Adrenal gland (tissue), 12 donors: ENCODE data around the gene PSENEN. TPM values are rescaled to one million over a fixed set of nuclear protein-coding genes. Genes with fewer than 3 reads are reported as not detected.

Experiments used
- DNase-seq, 7 donors: peaks; one replicate each; pipeline ENCODE4 v3.0.0-alpha.2; 2019 to 2020
- H3K27ac ChIP-seq, 5 donors: fragments of 200-600 bp; sonication (generic) in 4 of 5; 1 replicate in 3 of 5; 2 replicates in 2 of 5; pipeline versions ENCODE4 v1.5.1 to v1.8.0; 2016 to 2020; ENCODE audit warnings: mild to moderate bottlenecking in 1 of 5
- H3K27me3 ChIP-seq: fragments of 200-600 bp; 2 replicates; pipeline ENCODE4 v1.8.0; 2021
- H3K36me3 ChIP-seq, 2 donors: fragments of 200-600 bp; replicated peaks in 1 of 2; 1 replicate in 1 of 2; 2 replicates in 1 of 2; pipeline versions ENCODE4 v1.5.1 to v1.8.0; 2018 to 2022
- H3K4me1 ChIP-seq, 2 donors: fragments of 200-600 bp; replicated peaks in 1 of 2; 1 replicate in 1 of 2; 2 replicates in 1 of 2; pipeline versions ENCODE4 v1.5.1 to v1.8.0; 2018 to 2021
- H3K4me3 ChIP-seq, 4 donors: fragments of 200-600 bp; sonication (generic) in 3 of 4; one replicate each; pipeline ENCODE4 v1.5.1; 2016 to 2018
- H3K9me3 ChIP-seq, 3 donors: fragments of 200-600 bp; sonication (generic) in 1 of 3; replicated peaks in 1 of 3; 1 replicate in 2 of 3; 2 replicates in 1 of 3; pipeline versions ENCODE4 v1.5.1 to v1.8.0; 2016 to 2021
- CTCF ChIP-seq, 6 experiments: fragments of 450-650 bp in 4 of 6; fragments of 200-600 bp in 2 of 6; sonication (generic) in 1 of 6; IDR thresholded peaks; 1 replicate in 5 of 6; 2 replicates in 1 of 6; pipeline versions ENCODE4 v1.5.1 to v1.8.0; 2016 to 2021; ENCODE audit warnings: antibody characterized with exemption in 6 of 6, mild to moderate bottlenecking in 2 of 6, moderate library complexity in 1 of 6
- POLR2A ChIP-seq, 2 donors: fragments of 450-650 bp; IDR thresholded peaks; one replicate each; pipeline ENCODE4 v1.6.1; 2017; ENCODE audit warnings: antibody characterized with exemption in 2 of 2, mild to moderate bottlenecking in 2 of 2, moderate library complexity in 1 of 2
- WGBS, 4 donors: extraction: QIAGEN DNeasy Blood & Tissue Kit in 2 of 4; methylation state at CpG; one replicate each; pipeline versions ENCODE4 v1.1.5 to v1.1.7; 2013 to 2017; 5-methylcytosine and 5-hydroxymethylcytosine counted together
- intact Hi-C, 2 donors: fragments of 100-400 bp; cut with DNase I; formaldehyde crosslinking; loops; one replicate each; pipeline versions ENCODE4 v1.14.1 to v1.15.0; 2022 to 2023
- polyA plus RNA-seq, 3 donors: library from polyadenylated mRNA; stranded (reverse); fragments of 200-250 nt in 2 of 3; fragments of 350-450 nt in 1 of 3; fragmentation: Illumina TruSeq in 1 of 3; extraction: RNeasy Lipid Tissue Mini Kit (QIAGEN cat#74804) in 1 of 3; gene quantifications; one replicate each; pipeline ENCODE4 v1.2.3, GENCODE V29; 2013 to 2014
- total RNA-seq, 9 donors: library from RNA; depleted of rRNA in 4 of 9; stranded (reverse); fragments of >200 nt in 4 of 9; fragments of 120-200 nt in 1 of 9; fragmentation: NEBNext Ultra II Directional in 1 of 9; extraction: Animal tissue kit (Norgen Biotek cat#: 25700) in 1 of 9; gene quantifications; one replicate each; pipeline versions ENCODE4 v1.1.0 to v1.2.4, GENCODE V29; 2013 to 2023
- donor health status: healthy with polysubstance abuse.
- donor health status: Bipolar disorder and iron deficiency.
- donor health status: DM: yes; HTN: yes; CAD: no.
- donor health status: DM: no; HTN: no; CAD: no.
- donor health status: DM: no; HTN: no; CAD: no.
- donor health status: DM: yes; HTN: yes; CAD: no.

Gene PSENEN
- total and polyA plus RNA-seq, 12 donors, result 29.5 to 230 (median 77.3) TPM

GRCh38 chr19:35742121-35742724, 3.2 kb upstream of the PSENEN start, which contains the start of gene IGFLR1:
Gene IGFLR1 (minus strand): TSS chr19:35742452. CDS start chr19:35741180, 1,272 bp downstream.
- intact Hi-C loops, result no loop called here
- Histone ChIP-seq H3K27me3 (no peaks in the 10 kb centered on the region), H3K36me3 (peaks cover 0 to 21% of the 10 kb centered on the region in 2 donors), H3K4me3 (peak within 1 kb of the TSS in 1 of 4 donors; percentile 59), H3K4me1 (peaks cover 25 to 45% of the 10 kb centered on the region in 2 donors), H3K27ac (peak within 1 kb of the TSS in 4 of 5 donors; percentile 3 to 88 (median 77)), H3K9me3 (no peaks in the 10 kb centered on the region)
- peak in 1 of 7 donors; percentile 64 for DNase-seq
- no peak for TF ChIP-seq POLR2A (IDR thresholded peaks at IDR 0.05)
- 72 to 86% (median 76%) methylated on average over 9 of the region's 9 CpGs for WGBS, 4 donors

DNA sequence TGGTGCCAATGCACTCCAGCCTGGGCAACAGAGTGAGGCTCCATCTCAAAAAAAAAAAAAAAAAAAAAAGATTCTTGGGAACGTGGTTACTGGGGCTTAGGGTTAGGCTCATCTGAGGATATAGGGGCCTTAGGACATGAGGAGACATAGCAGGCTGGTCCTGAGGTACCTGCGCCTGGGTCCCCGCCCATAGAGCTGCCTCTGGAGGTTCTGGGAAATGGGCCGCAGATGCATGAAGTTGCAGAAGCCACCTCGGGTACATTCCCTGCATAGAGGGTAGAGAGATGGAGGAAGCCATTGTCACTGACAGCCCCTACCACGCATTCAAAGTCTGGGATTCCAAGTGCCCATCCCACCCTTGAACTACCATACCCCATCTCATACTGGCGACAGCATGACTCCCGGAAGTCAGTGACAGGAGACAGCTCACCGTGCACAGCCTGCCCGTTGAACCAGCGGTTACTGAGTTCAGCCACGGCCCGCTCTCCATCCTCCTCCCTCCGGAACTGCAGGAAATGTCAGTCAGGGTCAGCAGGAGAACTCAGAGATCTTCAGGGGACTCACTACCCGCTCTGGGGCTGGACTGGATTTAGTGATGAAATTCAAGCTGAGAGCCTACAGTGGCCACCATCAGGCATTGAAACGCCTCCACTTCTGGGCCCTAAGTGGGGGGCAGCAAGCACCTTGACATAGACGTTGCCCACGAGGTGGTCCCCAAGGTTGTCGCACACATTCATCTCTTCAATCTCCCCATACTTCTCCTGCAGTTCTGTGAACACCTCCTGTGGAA, 1.6 kb upstream of the PSENEN start:
- 86 to 91% (median 89%) methylated on average over 18 to 19 of the region's 19 CpGs for WGBS, 4 donors
- peak in 1 of 7 donors; percentile 34 for DNase-seq
- peak overlapping the region in 2 of 5 donors; percentile 100 for H3K27ac ChIP-seq
- TF ChIP-seq POLR2A (IDR thresholded peaks at IDR 0.05) (no peak), CTCF (IDR thresholded peaks at IDR 0.05) (no peak)
- H3K4me1 ChIP-seq, result peaks cover 28 to 50% of the 10 kb centered on the region in 2 donors
- H3K27me3 ChIP-seq, result no peaks in the 10 kb centered on the region
- H3K36me3 ChIP-seq, result peaks cover 0 to 5% of the 10 kb centered on the region in 2 donors
- intact Hi-C loops, result no loop called here
- H3K4me3 ChIP-seq, result peak overlapping the region in 1 of 4 donors; percentile 89
- no peaks in the 10 kb centered on the region for H3K9me3 ChIP-seq

DNA sequence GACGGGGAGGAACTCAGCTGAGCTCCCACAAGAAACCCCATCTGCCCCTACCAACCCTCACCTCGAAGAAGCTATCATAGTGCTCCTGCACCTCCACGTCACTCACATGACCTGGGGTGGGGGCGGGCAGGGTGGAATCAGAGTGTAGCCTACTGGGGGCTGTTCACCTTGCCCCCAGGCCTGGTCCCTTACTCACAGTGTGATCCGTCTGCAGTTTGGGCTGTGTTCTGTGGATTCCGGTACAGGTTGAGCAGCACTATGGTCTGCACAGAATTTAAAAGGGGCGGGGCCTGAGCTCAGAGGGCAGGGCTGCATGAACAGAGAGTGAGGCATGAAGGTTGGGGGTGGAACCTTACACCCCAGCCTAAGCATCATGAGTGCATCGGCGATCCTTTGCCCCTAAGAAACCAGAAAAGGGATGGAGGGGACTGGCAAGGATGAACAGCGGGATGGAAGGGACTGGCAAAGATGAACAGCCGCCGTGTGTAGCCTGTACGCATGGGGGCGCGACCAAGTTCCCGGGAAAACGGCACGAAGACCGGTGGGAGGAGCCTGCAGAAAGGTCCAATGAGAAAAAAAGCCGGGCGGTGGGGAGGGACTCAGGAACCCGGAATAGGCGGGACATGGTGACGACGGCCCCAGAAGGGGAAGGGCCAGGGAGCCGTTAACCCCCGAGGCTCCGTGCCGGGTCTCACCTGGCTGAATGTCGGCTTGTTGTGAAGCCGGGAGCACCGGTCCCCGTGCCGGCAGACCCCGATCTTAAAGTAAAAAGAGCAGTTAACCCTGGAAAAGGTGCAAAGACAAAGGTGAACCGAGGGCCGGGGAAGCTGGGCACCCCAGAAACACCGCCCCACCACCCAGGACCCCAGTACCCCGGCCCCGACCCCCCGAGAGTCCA, 772 bp upstream of the PSENEN start:
- Histone ChIP-seq H3K36me3 (no peaks in the 10 kb centered on the region), H3K27me3 (no peaks in the 10 kb centered on the region), H3K4me3 (peak overlapping the region; percentile 34 to 89 (median 84)), H3K4me1 (peaks cover 31 to 53% of the 10 kb centered on the region in 2 donors), H3K9me3 (no peaks in the 10 kb centered on the region), H3K27ac (peak overlapping the region; percentile 99 to 100 (median 100))
- WGBS, 4 donors, result 7 to 9% (median 8%) methylated on average over 35 to 41 of the region's 41 CpGs
- DNase-seq, result peak; percentile 94 to 98 (median 98)
- TF ChIP-seq POLR2A (IDR thresholded peaks at IDR 0.05) (no peak), CTCF (IDR thresholded peaks at IDR 0.05) (peak in 5 of 6 experiments; percentile 23 to 45 (median 31))
- intact Hi-C loops, result no loop called here

DNA sequence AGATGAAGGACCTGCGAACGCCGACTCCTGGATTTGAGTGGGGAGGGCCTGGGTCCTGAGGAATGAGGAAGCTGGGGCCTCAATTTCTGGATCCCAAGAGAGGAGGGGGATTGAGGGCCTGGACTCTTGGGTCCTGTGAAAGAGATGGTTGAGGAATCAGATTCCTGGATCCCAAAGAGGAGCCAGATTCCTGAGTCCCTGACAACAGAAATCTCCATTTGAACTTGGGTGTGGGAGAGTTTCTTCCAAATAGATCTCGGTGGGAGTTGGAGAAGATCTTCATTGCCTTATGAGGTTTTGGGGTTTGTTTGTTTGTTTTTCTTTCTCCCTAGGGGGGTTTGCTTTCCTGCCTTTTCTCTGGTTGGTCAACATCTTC, 624 bp downstream of the PSENEN start:
- intact Hi-C loops, result no loop called here
- WGBS, 4 donors, result 1 to 4% (median 3%) methylated on average over 3 to 4 of the region's 4 CpGs
- TF ChIP-seq POLR2A (IDR thresholded peaks at IDR 0.05) (no peak), CTCF (IDR thresholded peaks at IDR 0.05) (no peak)
- H3K9me3 ChIP-seq, result no peaks in the 10 kb centered on the region
- no peaks in the 10 kb centered on the region for H3K27me3 ChIP-seq
- H3K27ac ChIP-seq, result peak overlapping the region in 3 of 5 donors; percentile 30 to 100 (median 81)
- peaks cover 23 to 51% of the 10 kb centered on the region in 2 donors for H3K4me1 ChIP-seq
- no peak for DNase-seq
- no peaks in the 10 kb centered on the region for H3K36me3 ChIP-seq
- peak overlapping the region in 3 of 4 donors; percentile 60 to 89 (median 74) for H3K4me3 ChIP-seq
